PC-3 (cell line): ENCODE results near the gene TAF1B. TPM values are rescaled to one million over a fixed set of nuclear protein-coding genes. Genes with fewer than 3 reads are reported as not detected.

ENCODE experiments used
- ATAC-seq: fragments of 200-7000 bp; cut with Tn5 transposase; 2 replicates; pipeline ENCODE4 v1.9.1; 2020; ENCODE audit warnings: mild to moderate bottlenecking, moderate library complexity
- BruUV-seq: library from RNA; stranded (reverse); fragments of 400-500 nt; replicated peaks from 2 replicates; lab custom pipeline; 2021; lab: Mats Ljungman, UMichigan
- CTCF ChIA-PET: fragments of 300-600 bp; sonication (Branson Sonifier 250); formaldehyde crosslinking; loops from one replicate; lab custom pipeline; 2022; ENCODE audit warnings: antibody characterized with exemption; lab: Charles Lee
- POLR2A ChIA-PET: fragments of 300-600 bp; sonication (Branson Sonifier 250); formaldehyde crosslinking; loops from one replicate; lab custom pipeline; 2022; ENCODE audit warnings: antibody characterized with exemption; ENCODE audit not compliant: unreplicated experiment; lab: Charles Lee
- DNase-seq: peaks from one replicate; pipeline ENCODE4 v3.0.0-alpha.2; 2015
- H2AFZ ChIP-seq: fragments of 300-600 bp; sonication (generic); 2 replicates; pipeline ENCODE4 v1.6.0; 2016; ENCODE audit warnings: antibody characterized with exemption, low read length
- H3F3A ChIP-seq: fragments of 300-600 bp; sonication (generic); one replicate; pipeline ENCODE4 v1.6.0; 2017; ENCODE audit warnings: antibody characterized with exemption, low read length, control low read depth, mild to moderate bottlenecking; ENCODE audit not compliant: unreplicated experiment
- H3K27ac ChIP-seq: fragments of 300-600 bp; sonication (generic); 2 replicates; pipeline ENCODE4 v1.5.1; 2016; ENCODE audit warnings: mild to moderate bottlenecking, low read length
- H3K27me3 ChIP-seq: fragments of 300-600 bp; sonication (generic); 2 replicates; pipeline ENCODE4 v1.6.1; 2016; ENCODE audit warnings: low read length, mixed read lengths
- H3K36me3 ChIP-seq: fragments of 300-600 bp; sonication (generic); 2 replicates; pipeline ENCODE4 v1.6.1; 2016; ENCODE audit warnings: low read depth, mixed run types, low read length, mixed read lengths
- H3K4me1 ChIP-seq: fragments of 300-600 bp; sonication (generic); 2 replicates; pipeline ENCODE4 v1.5.1; 2016; ENCODE audit warnings: low read length; ENCODE audit not compliant: insufficient read depth
- H3K4me2 ChIP-seq: fragments of 300-600 bp; sonication (generic); 2 replicates; pipeline ENCODE4 v1.6.0; 2016; ENCODE audit warnings: low read length
- H3K4me3 ChIP-seq: fragments of 300-600 bp; sonication (generic); 2 replicates; pipeline ENCODE4 v1.5.1; 2016; ENCODE audit warnings: mild to moderate bottlenecking, low read length, mixed read lengths
- H3K79me2 ChIP-seq: fragments of 300-600 bp; sonication (generic); 2 replicates; pipeline ENCODE4 v1.6.1; 2017; ENCODE audit warnings: low read length, mixed read lengths
- H3K9ac ChIP-seq: fragments of 300-600 bp; sonication (generic); 2 replicates; pipeline ENCODE4 v1.6.0; 2016; ENCODE audit warnings: mild to moderate bottlenecking, low read length
- H3K9me2 ChIP-seq: fragments of 300-600 bp; sonication (generic); replicated peaks from 2 replicates; pipeline ENCODE4 v1.6.1; 2016; ENCODE audit warnings: mixed run types, low read length, mixed read lengths
- H3K9me3 ChIP-seq: fragments of 300-600 bp; sonication (generic); 2 replicates; pipeline ENCODE4 v1.6.1; 2016; ENCODE audit warnings: low read length, mixed read lengths
- H4K20me1 ChIP-seq: fragments of 300-600 bp; sonication (generic); 2 replicates; pipeline ENCODE4 v1.6.1; 2016; ENCODE audit warnings: low read length, mixed read lengths
- EZH2 ChIP-seq: fragments of 300-600 bp; sonication (generic); IDR thresholded peaks from one replicate; pipeline ENCODE4 v1.6.1; 2017; ENCODE audit warnings: antibody characterized with exemption, mild to moderate bottlenecking, low read length; ENCODE audit not compliant: unreplicated experiment
- EZH2phosphoT487 ChIP-seq: fragments of 300-600 bp; sonication (generic); IDR thresholded peaks from 2 replicates; pipeline ENCODE4 v1.6.1; 2018; ENCODE audit warnings: mild to moderate bottlenecking, antibody characterized with exemption, low read length, borderline replicate concordance
- intact Hi-C: fragments of 100-400 bp; cut with micrococcal nuclease; formaldehyde crosslinking; loops from 2 replicates; pipeline ENCODE4 v1.9.0; 2023
- total RNA-seq: library from RNA; depleted of rRNA; stranded (reverse); fragments of >200 nt; gene quantifications from 2 replicates; pipeline ENCODE4 v1.2.3, GENCODE V29; 2014
- TF ChIP-seq, protein P1 (sequence below): fragments of 300-600 bp; sonication (generic); conservative IDR thresholded peaks from 2 replicates; pipeline ENCODE4 v1.5.1; 2017; ENCODE audit warnings: antibody characterized with exemption, low read depth, mild to moderate bottlenecking, low read length

TAF1B gene
- total RNA-seq, 1 experiment from 2014 or later = 39.5 TPM

DNA sequence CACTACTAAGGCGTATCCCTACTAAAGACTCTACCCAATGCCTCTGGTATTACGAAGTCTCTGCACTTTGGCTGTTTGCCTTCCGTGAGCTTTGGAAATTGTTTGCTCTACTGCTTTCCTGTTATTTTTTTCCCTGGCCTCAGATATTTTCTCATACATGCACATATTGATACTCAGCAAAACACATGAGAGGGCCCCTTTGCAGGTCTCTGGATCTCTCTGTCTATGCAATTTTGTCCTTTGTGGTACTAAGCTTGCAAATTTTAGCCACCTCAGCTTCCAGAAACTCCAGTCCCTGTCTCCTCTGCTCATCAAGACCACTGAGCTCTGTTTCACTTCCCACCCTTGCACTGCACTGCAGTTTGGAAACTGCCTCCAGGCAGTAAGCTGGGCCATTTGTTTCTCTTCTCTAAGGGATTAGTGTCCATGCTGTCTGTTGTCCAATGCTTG, 46.6 kb downstream of the TAF1B start:
- intact Hi-C loops = loop anchor here (10.0 kb wide), 1 partner anchor 45 kb away; the partner anchor contains the start of gene TAF1B
- Histone ChIP-seq H3K9me3 (no peaks in the 10 kb centered on the region), H3K27me3 (no peaks in the 10 kb centered on the region), H3K27ac (no peak overlapping the region), H3K4me2 (no peak overlapping the region), H3K36me3 (peaks cover 22% of the 10 kb centered on the region), H3F3A (no peaks in the 10 kb centered on the region), H4K20me1 (no peaks in the 10 kb centered on the region), H3K79me2 (no peaks in the 10 kb centered on the region), H3K4me3 (no peak overlapping the region), H3K9me2 (no peaks in the 10 kb centered on the region), H3K4me1 (0 out of 2 replicates have a peak, but pooled peaks cover 6% of the 10 kb centered on the region), H3K9ac (no peak overlapping the region), H2AFZ (no peak overlapping the region)
- CTCF ChIA-PET = no interaction called here
- DNase-seq (no peak), ATAC-seq (no peak)
- TF ChIP-seq EZH2phosphoT487 (no peak), EZH2 (no peak)
- TF ChIP-seq, protein P1, sequence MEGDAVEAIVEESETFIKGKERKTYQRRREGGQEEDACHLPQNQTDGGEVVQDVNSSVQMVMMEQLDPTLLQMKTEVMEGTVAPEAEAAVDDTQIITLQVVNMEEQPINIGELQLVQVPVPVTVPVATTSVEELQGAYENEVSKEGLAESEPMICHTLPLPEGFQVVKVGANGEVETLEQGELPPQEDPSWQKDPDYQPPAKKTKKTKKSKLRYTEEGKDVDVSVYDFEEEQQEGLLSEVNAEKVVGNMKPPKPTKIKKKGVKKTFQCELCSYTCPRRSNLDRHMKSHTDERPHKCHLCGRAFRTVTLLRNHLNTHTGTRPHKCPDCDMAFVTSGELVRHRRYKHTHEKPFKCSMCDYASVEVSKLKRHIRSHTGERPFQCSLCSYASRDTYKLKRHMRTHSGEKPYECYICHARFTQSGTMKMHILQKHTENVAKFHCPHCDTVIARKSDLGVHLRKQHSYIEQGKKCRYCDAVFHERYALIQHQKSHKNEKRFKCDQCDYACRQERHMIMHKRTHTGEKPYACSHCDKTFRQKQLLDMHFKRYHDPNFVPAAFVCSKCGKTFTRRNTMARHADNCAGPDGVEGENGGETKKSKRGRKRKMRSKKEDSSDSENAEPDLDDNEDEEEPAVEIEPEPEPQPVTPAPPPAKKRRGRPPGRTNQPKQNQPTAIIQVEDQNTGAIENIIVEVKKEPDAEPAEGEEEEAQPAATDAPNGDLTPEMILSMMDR = no peak
- no TSS peak for BruUV-seq
- POLR2A ChIA-PET = no interaction called here

DNA sequence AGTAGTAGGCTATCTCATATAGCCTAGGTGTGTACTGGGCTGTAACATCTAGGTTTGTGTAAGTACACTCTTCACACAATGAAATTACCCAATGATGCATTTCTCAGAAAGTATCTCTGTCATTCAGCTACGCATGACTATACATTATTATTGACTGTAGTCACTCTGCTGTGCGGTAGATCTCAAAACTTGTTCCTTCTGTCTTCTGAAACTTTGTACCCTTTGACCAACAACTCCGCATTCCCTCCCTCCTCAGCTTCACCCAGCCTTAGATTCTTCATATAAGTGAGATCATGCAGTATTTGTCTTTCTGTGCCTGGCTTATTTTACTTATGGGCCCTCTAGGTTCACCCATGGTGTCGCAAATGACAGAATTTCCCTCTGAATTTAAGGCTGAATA, 49.0 kb downstream of the TAF1B start:
- no peak overlapping the region for H3K27ac ChIP-seq
- intact Hi-C loops = loop anchor here (10.0 kb wide), 1 partner anchor 47 kb away; the partner anchor contains the start of gene TAF1B
- no peak overlapping the region for H3K9ac ChIP-seq
- H2AFZ ChIP-seq = no peak overlapping the region
- BruUV-seq = no TSS peak
- no peak overlapping the region for H3K4me2 ChIP-seq
- CTCF ChIA-PET = no interaction called here
- TF ChIP-seq EZH2 = no peak
- no peak for TF ChIP-seq EZH2phosphoT487
- TF ChIP-seq, protein P1 = no peak
- no peaks in the 10 kb centered on the region for H3K79me2 ChIP-seq
- DNase-seq = no peak
- peaks cover 7% of the 10 kb centered on the region for H3K36me3 ChIP-seq
- no peaks in the 10 kb centered on the region for H3K9me3 ChIP-seq
- H3K27me3 ChIP-seq = no peaks in the 10 kb centered on the region
- H4K20me1 ChIP-seq = no peaks in the 10 kb centered on the region
- H3K9me2 ChIP-seq = no peaks in the 10 kb centered on the region
- no peak for ATAC-seq
- H3K4me1 ChIP-seq = peaks cover 17% of the 10 kb centered on the region
- no peak overlapping the region for H3K4me3 ChIP-seq
- no peaks in the 10 kb centered on the region for H3F3A ChIP-seq
- POLR2A ChIA-PET = no interaction called here

DNA sequence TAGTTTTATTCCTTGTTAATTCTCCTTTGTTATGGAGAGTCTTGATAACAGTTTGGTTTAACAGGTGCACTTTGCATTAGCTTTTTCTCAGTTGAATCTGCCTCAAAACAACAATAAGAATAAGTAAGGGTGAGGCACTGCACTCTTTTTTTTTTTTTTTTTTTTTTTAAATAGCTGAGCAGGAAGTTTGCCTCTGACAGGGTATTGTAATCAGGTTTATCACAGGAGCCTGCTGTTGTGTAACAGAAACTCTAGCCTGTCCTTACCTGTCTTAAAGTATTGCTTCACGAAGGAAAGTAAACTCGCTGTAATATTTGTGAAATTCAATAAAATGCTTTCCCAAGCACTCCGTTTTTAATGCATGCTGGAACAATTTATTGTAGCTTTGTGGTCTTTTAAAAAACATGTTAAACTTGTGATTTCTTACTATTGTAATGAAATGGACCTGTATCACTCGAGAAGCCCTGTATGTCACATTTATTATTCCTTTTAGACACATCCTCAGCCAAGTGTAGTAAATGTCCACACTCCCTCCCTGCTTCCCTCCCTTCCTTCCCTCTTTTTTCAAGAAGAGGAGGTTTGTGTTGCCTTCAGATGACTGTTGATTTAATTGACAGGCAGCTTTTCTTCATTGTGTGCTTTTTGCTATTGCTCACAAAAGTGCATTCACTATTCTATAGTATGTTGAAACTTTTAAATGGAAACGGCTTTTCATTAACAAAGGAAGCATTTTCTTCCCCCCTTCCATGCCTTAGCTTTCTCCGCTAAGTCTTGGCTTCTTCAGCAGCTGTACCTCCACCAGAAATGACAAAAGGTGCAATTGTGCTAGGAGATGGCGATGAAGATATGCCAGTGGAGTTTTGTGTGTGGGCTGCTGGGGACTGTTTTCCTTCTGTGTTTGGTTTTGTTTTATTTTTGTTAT, 52.7 kb downstream of the TAF1B start:
- H3K27me3 ChIP-seq = no peaks in the 10 kb centered on the region
- CTCF ChIA-PET = interaction anchor here (1.1 kb wide), 1 partner anchor 89 kb away, joined by 3 read pairs; no protein-coding TSS in a partner anchor
- no peaks in the 10 kb centered on the region for H3K9me2 ChIP-seq
- H3K4me3 ChIP-seq = no peak overlapping the region
- POLR2A ChIA-PET = interaction anchor here (0.6 kb wide), 1 partner anchor 80 kb away, joined by 8 read pairs; no protein-coding TSS in a partner anchor
- H3K9me3 ChIP-seq = no peaks in the 10 kb centered on the region
- ATAC-seq (no peak), DNase-seq (no peak)
- no peak overlapping the region for H3K4me2 ChIP-seq
- H3K27ac ChIP-seq = no peak overlapping the region
- no peak overlapping the region for H3K9ac ChIP-seq
- peaks cover 4% of the 10 kb centered on the region for H3F3A ChIP-seq
- BruUV-seq = no TSS peak
- no peaks in the 10 kb centered on the region; the same call in 1 of the 2 replicates for H3K36me3 ChIP-seq
- H3K79me2 ChIP-seq = no peaks in the 10 kb centered on the region
- no peak overlapping the region for H2AFZ ChIP-seq
- TF ChIP-seq EZH2 = no peak
- TF ChIP-seq, protein P1 = no peak
- TF ChIP-seq EZH2phosphoT487 = no peak
- intact Hi-C loops = loop anchor here (5.0 to 10.0 kb wide), 3 partner anchors 51 to 81 kb away; partner anchors contain the start of genes GRHL1 and TAF1B
- no peaks in the 10 kb centered on the region for H4K20me1 ChIP-seq
- peaks cover 27% of the 10 kb centered on the region for H3K4me1 ChIP-seq
